ENCODE measurements around the gene BCL6B.

The BCL6B gene

GRCh38 chr17:7004398-7005253, 18.2 kb upstream of the BCL6B start:
- DNase-seq (ENCODE audit: low read depth), result no peak
- H3K4me3 ChIP-seq (ENCODE audit: low read depth, low read length), result no peak overlapping the region

GRCh38 chr17:7005716-7006115, 17.1 kb upstream of the BCL6B start:
- H3K4me3 ChIP-seq (ENCODE audit: low read depth, low read length), result no peak overlapping the region

GRCh38 chr17:7007143-7007542, 15.7 kb upstream of the BCL6B start:
- no peak for DNase-seq (ENCODE audit: low read depth)
- H3K4me3 ChIP-seq (ENCODE audit: low read depth, low read length), result no peak overlapping the region

More at GRCh38 chr17:7005716-7006115, 17.1 kb upstream of the BCL6B start:
- DNase-seq (ENCODE audit: low read depth), result no peak

GRCh38 chr17:7010523-7010922, 12.3 kb upstream of the BCL6B start:
- H3K4me3 ChIP-seq (ENCODE audit: low read depth, low read length), result no peak overlapping the region
- no peak for DNase-seq (ENCODE audit: low read depth)

GRCh38 chr17:7011415-7011814, 11.4 kb upstream of the BCL6B start:
- DNase-seq (ENCODE audit: low read depth), result no peak
- H3K4me3 ChIP-seq (ENCODE audit: low read depth, low read length), result peak overlapping the region; percentile 96

- no peak for DNase-seq (ENCODE audit: low read depth)
- H3K4me3 ChIP-seq (ENCODE audit: low read depth, low read length), result peak overlapping the region; percentile 96
Measured at GRCh38 chr17:7011942-7012254, 11.0 kb upstream of the BCL6B start.

- peak overlapping the region; percentile 96 for H3K4me3 ChIP-seq (ENCODE audit: low read depth, low read length)
- DNase-seq (ENCODE audit: low read depth), result peak; percentile 89
Measured at GRCh38 chr17:7014261-7014994, 8.4 kb upstream of the BCL6B start.

GRCh38 chr17:7014995-7015958, 7.6 kb upstream of the BCL6B start:
- H3K4me3 ChIP-seq (ENCODE audit: low read depth, low read length), result peak overlapping the region; percentile 96
- DNase-seq (ENCODE audit: low read depth), result no peak

GRCh38 chr17:7016418-7016817, 6.4 kb upstream of the BCL6B start:
- no peak overlapping the region for H3K4me3 ChIP-seq (ENCODE audit: low read depth, low read length)
- DNase-seq (ENCODE audit: low read depth), result no peak

GRCh38 chr17:7016886-7017826, 5.7 kb upstream of the BCL6B start:
- no peak overlapping the region for H3K4me3 ChIP-seq (ENCODE audit: low read depth, low read length)

GRCh38 chr17:7017827-7018200, 5.0 kb upstream of the BCL6B start:
- DNase-seq (ENCODE audit: low read depth), result no peak
- H3K4me3 ChIP-seq (ENCODE audit: low read depth, low read length), result no peak overlapping the region

More at GRCh38 chr17:7016886-7017826, 5.7 kb upstream of the BCL6B start:
- DNase-seq (ENCODE audit: low read depth), result no peak

GRCh38 chr17:7018331-7018964, 4.4 kb upstream of the BCL6B start:
- H3K4me3 ChIP-seq (ENCODE audit: low read depth, low read length), result no peak overlapping the region
- no peak for DNase-seq (ENCODE audit: low read depth)

GRCh38 chr17:7019367-7019766, 3.5 kb upstream of the BCL6B start:
- no peak for DNase-seq (ENCODE audit: low read depth)
- H3K4me3 ChIP-seq (ENCODE audit: low read depth, low read length), result no peak overlapping the region

- peak overlapping the region; percentile 42 for H3K4me3 ChIP-seq (ENCODE audit: low read depth, low read length)
Measured at GRCh38 chr17:7019839-7020519, 2.9 kb upstream of the BCL6B start.

GRCh38 chr17:7020894-7021664, 1.8 kb upstream of the BCL6B start:
- H3K4me3 ChIP-seq (ENCODE audit: low read depth, low read length), result no peak overlapping the region
- no peak for DNase-seq (ENCODE audit: low read depth)

More at GRCh38 chr17:7019839-7020519, 2.9 kb upstream of the BCL6B start:
- no peak for DNase-seq (ENCODE audit: low read depth)

GRCh38 chr17:7021993-7022778, 664 bp upstream of the BCL6B start:
- DNase-seq (ENCODE audit: low read depth), result no peak
- H3K4me3 ChIP-seq (ENCODE audit: low read depth, low read length), result peak overlapping the region; percentile 34

Data from skeletal muscle cell (primary cell).